HL-60 (cell line): Measurements from ENCODE around the gene TMEM53.

Source experiments
- CTCF ChIP-seq: IDR thresholded peaks from one replicate; pipeline ENCODE4 v1.5.1; 2011; ENCODE audit warnings: low read length, control low read depth, inconsistent platforms; ENCODE audit not compliant: insufficient read depth
- GABPA ChIP-seq: IDR thresholded peaks from 2 replicates; pipeline ENCODE4 v1.6.1; 2012; ENCODE audit warnings: low read depth
- POLR2AphosphoS5 ChIP-seq: IDR thresholded peaks from 2 replicates; pipeline ENCODE4 v1.6.1; 2012; ENCODE audit warnings: low read depth

DNA sequence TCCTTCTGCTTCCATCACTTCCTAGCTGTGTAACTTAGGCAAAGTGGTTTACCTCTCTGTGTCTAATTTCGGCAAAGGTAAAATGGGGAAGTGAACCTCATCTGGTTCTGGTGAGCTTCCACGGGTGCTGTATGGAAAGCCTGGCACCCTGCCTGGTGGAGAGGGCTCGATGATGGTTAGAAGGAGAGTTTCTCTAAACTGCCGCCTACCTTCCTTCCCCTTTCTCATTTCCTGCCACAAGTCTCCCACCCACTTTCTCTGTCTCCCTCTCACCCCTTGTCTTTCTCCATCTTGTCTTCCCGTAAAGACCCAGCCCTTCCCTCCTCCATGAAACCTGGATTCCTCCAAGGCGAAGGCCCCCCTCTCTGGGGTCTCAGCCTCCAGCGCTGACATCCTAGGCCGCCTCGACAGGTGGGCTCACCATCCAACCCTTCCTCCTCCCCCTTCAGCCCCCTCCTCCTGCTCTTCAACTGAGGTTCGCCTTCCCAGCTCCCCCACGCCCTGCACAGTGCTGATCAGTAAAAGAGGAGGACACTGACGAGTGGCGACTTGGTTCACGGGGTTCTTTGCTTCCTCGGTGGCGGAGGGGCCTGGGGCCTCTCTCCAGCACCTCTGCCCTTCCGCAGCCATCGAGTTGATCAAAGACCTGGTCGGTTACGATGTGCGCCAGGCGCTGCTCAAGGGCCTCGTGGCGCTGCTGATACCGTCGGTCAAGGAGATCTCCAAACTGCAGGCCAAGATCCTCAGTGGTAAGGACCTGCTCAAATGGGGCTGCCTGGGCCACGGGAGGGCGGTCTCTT, 49.4 kb upstream of the TMEM53 start:
- peak; percentile 69 for TF ChIP-seq POLR2AphosphoS5
- no peak for TF ChIP-seq CTCF
- 0 out of 2 replicates have a peak, but pooled peaks have one; percentile 22 for TF ChIP-seq GABPA
